Activated naive CD8-positive, alpha-beta T cell (primary cell): ENCODE measurements around the gene ALDH8A1.
A peak's percentile ranks its signal among the peaks of the same experiment; 100 is the strongest.

Experiments used
- H3K27ac Mint-ChIP-seq: one replicate; pipeline ENCODE4 v1.8.0; 2021; ENCODE audit warnings: mixed read lengths
- H3K27me3 Mint-ChIP-seq: one replicate; pipeline ENCODE4 v1.8.0; 2021; ENCODE audit warnings: mixed read lengths
- H3K36me3 Mint-ChIP-seq: one replicate; pipeline ENCODE4 v1.8.0; 2021; ENCODE audit warnings: mixed read lengths
- H3K4me1 Mint-ChIP-seq: one replicate; pipeline ENCODE4 v1.8.0; 2021; ENCODE audit warnings: low read depth, mixed read lengths
- H3K4me3 Mint-ChIP-seq: one replicate; pipeline ENCODE4 v1.8.0; 2021; ENCODE audit warnings: mild to moderate bottlenecking, mixed read lengths
- H3K9me3 Mint-ChIP-seq: one replicate; pipeline ENCODE4 v1.8.0; 2021; ENCODE audit warnings: low read depth, mixed read lengths

ALDH8A1 gene

DNA sequence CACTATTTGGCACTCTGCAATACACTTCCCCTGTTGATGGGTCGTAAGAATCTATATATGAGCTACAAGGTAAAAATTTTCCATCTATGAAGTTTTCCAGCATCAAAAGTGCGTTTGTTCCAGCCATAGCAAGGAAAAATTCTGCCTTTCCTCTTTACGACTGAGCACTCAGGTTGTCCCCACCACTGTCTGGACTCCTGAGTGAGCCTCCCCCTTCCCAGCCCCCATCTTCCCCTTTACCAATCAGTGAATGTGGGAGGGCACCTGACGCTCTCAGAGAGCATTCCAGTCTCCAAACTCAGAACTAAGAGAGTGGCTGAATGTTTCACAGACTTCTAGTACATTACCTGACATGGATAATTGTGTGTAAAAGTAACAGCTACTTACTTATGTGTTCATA is at the start of gene ALDH8A1:
ALDH8A1 (minus strand) TSS at position 175 of the 400 bp plus-strand sequence; CDS start at position 127, 48 bp downstream.
- H3K27me3 Mint-ChIP-seq = no peaks in the 10 kb centered on the region
- no peaks in the 10 kb centered on the region for H3K4me1 Mint-ChIP-seq
- H3K4me3 Mint-ChIP-seq = no peak within 1 kb of the TSS
- no peaks in the 10 kb centered on the region for H3K36me3 Mint-ChIP-seq
- no peak within 1 kb of the TSS for H3K27ac Mint-ChIP-seq
- no peaks in the 10 kb centered on the region for H3K9me3 Mint-ChIP-seq

GRCh38 chr6:134999107-134999506 is 49.2 kb upstream of the ALDH8A1 start:
- Mint-ChIP-seq H3K27me3 (no peaks in the 10 kb centered on the region), H3K4me3 (no peak overlapping the region), H3K36me3 (peaks cover 17% of the 10 kb centered on the region), H3K9me3 (no peaks in the 10 kb centered on the region), H3K27ac (no peak overlapping the region), H3K4me1 (peaks cover 29% of the 10 kb centered on the region)

- Mint-ChIP-seq H3K27me3 (no peaks in the 10 kb centered on the region), H3K4me1 (peaks cover 24% of the 10 kb centered on the region), H3K9me3 (no peaks in the 10 kb centered on the region), H3K4me3 (peak overlapping the region; percentile 62), H3K27ac (peak overlapping the region; percentile 94), H3K36me3 (peaks cover 17% of the 10 kb centered on the region)
Measured at GRCh38 chr6:134997133-134997995, 47.5 kb upstream of the ALDH8A1 start.

GRCh38 chr6:134995536-134995935 is 45.6 kb upstream of the ALDH8A1 start:
- Mint-ChIP-seq H3K27ac (peak overlapping the region; percentile 22), H3K4me1 (peaks cover 24% of the 10 kb centered on the region), H3K36me3 (peaks cover 19% of the 10 kb centered on the region), H3K9me3 (no peaks in the 10 kb centered on the region), H3K27me3 (no peaks in the 10 kb centered on the region), H3K4me3 (no peak overlapping the region)

- Mint-ChIP-seq H3K27me3 (no peaks in the 10 kb centered on the region), H3K27ac (no peak overlapping the region), H3K9me3 (no peaks in the 10 kb centered on the region), H3K4me1 (peaks cover 25% of the 10 kb centered on the region), H3K36me3 (peaks cover 23% of the 10 kb centered on the region), H3K4me3 (no peak overlapping the region)
Measured at GRCh38 chr6:134994431-134994830, 44.5 kb upstream of the ALDH8A1 start.

GRCh38 chr6:134992155-134992554 is 42.3 kb upstream of the ALDH8A1 start:
- Mint-ChIP-seq H3K27me3 (no peaks in the 10 kb centered on the region), H3K4me1 (peaks cover 9% of the 10 kb centered on the region), H3K36me3 (peaks cover 16% of the 10 kb centered on the region), H3K27ac (no peak overlapping the region), H3K9me3 (no peaks in the 10 kb centered on the region), H3K4me3 (no peak overlapping the region)

- Mint-ChIP-seq H3K36me3 (peaks cover 12% of the 10 kb centered on the region), H3K4me3 (no peak overlapping the region), H3K27ac (no peak overlapping the region), H3K9me3 (no peaks in the 10 kb centered on the region), H3K27me3 (no peaks in the 10 kb centered on the region), H3K4me1 (peaks cover 5% of the 10 kb centered on the region)
Measured at GRCh38 chr6:134990262-134990661, 40.4 kb upstream of the ALDH8A1 start.

GRCh38 chr6:134984821-134985220 is 34.9 kb upstream of the ALDH8A1 start:
- H3K9me3 Mint-ChIP-seq = no peaks in the 10 kb centered on the region
- H3K36me3 Mint-ChIP-seq = peaks cover 33% of the 10 kb centered on the region
- peak overlapping the region; percentile 35 for H3K27ac Mint-ChIP-seq
- peaks cover 36% of the 10 kb centered on the region for H3K4me1 Mint-ChIP-seq
- H3K27me3 Mint-ChIP-seq = no peaks in the 10 kb centered on the region
- H3K4me3 Mint-ChIP-seq = no peak overlapping the region

DNA sequence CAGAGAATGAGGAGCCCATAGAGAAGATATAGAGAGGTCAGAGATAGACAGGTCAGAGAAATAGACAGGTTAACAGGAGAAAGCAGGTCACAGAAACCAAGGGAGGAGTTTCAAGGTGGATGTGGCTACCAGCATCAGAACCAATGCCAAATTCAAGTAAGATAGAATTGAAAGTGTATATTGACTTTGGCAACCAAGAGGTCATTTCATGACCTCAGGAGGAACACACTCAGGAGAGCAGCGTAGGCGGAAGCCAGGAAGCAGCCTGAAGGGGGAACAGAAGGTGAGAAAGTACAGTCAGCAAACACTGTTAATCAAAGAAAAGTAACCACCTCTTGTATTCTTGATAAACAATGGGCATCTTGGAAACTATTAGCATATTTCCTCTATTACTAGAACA is 33.9 kb upstream of the ALDH8A1 start:
- H3K27me3 Mint-ChIP-seq = no peaks in the 10 kb centered on the region
- peaks cover 35% of the 10 kb centered on the region for H3K36me3 Mint-ChIP-seq
- no peak overlapping the region for H3K4me3 Mint-ChIP-seq
- H3K4me1 Mint-ChIP-seq = peaks cover 45% of the 10 kb centered on the region
- no peaks in the 10 kb centered on the region for H3K9me3 Mint-ChIP-seq
- no peak overlapping the region for H3K27ac Mint-ChIP-seq

- peaks cover 49% of the 10 kb centered on the region for H3K4me1 Mint-ChIP-seq
- H3K27ac Mint-ChIP-seq = no peak overlapping the region
Measured at GRCh38 chr6:134982161-134982560, 32.3 kb upstream of the ALDH8A1 start.

DNA sequence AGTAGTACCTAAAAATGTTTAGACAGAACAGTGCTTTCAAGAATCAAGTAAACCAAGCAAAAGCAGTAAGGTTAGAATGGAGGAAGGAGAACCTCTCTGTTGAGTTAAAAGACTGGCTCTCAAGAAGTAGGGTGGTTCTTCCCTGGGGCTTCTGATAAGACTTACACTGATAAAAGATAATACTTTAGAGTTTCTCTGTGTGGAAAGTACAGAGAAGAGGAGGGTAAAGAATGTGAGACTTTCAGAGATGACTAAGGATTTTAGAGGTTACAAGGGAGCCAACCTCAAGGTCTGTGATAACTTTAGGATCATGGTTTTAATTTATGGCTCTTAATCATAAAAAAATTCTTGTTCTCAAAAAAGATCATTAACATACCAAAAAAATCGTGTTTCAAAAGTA is 30.9 kb upstream of the ALDH8A1 start:
- peaks cover 49% of the 10 kb centered on the region for H3K4me1 Mint-ChIP-seq
- peak overlapping the region; percentile 85 for H3K27ac Mint-ChIP-seq
- peaks cover 47% of the 10 kb centered on the region for H3K36me3 Mint-ChIP-seq

More at GRCh38 chr6:134982161-134982560, 32.3 kb upstream of the ALDH8A1 start:
- Mint-ChIP-seq H3K4me3 (no peak overlapping the region), H3K27me3 (no peaks in the 10 kb centered on the region), H3K36me3 (peaks cover 38% of the 10 kb centered on the region), H3K9me3 (no peaks in the 10 kb centered on the region)

GRCh38 chr6:134979142-134979541 is 29.2 kb upstream of the ALDH8A1 start:
- H3K4me1 Mint-ChIP-seq = peaks cover 43% of the 10 kb centered on the region
- peak overlapping the region; percentile 56 for H3K4me3 Mint-ChIP-seq
- no peaks in the 10 kb centered on the region for H3K9me3 Mint-ChIP-seq
- H3K36me3 Mint-ChIP-seq = peaks cover 49% of the 10 kb centered on the region
- H3K27ac Mint-ChIP-seq = peak overlapping the region; percentile 83
- no peaks in the 10 kb centered on the region for H3K27me3 Mint-ChIP-seq

More for the DNA sequence above, 30.9 kb upstream of the ALDH8A1 start:
- Mint-ChIP-seq H3K9me3 (no peaks in the 10 kb centered on the region), H3K27me3 (no peaks in the 10 kb centered on the region), H3K4me3 (peak overlapping the region; percentile 49)

DNA sequence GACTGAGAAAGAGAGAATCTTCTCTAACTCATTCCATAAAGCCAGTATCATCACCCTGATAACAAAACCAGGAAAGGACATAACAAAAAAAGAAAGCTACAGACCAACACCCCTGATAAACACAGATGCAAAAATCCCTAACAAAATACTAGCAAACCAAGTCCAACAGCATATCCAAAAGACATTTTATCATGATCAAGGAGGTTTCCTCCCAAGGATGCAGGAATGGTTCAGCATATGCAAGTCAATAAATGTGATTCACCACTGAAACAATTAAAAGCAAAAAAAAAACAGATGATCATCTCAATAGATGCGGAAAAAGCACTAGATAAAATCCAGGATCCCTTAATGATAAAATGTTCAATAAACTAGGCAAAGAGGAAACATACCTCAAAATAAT is 24.5 kb upstream of the ALDH8A1 start:
- peaks cover 9% of the 10 kb centered on the region for H3K4me1 Mint-ChIP-seq
- H3K27ac Mint-ChIP-seq = no peak overlapping the region
- no peaks in the 10 kb centered on the region for H3K9me3 Mint-ChIP-seq
- no peak overlapping the region for H3K4me3 Mint-ChIP-seq
- no peaks in the 10 kb centered on the region for H3K27me3 Mint-ChIP-seq
- H3K36me3 Mint-ChIP-seq = peaks cover 38% of the 10 kb centered on the region

DNA sequence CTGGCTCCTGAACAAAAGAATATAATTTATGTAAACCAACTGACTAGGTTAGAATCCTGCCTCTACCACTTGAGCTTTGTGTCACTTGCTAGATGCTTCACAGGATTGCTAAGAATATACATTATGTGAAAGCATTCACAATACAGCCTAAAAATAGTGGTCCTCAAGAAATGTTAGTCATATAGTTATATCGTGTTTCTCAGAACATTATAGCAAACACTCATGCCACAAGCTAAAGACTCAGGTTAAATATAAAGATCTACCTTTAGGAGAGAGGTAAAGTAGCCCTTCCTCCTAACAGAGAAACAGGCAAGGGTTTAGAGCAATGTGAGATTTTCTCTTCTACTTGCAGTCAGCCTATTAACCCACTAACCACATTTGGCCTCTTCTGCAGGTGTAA is 17.8 kb upstream of the ALDH8A1 start:
- H3K27me3 Mint-ChIP-seq = no peaks in the 10 kb centered on the region

DNA sequence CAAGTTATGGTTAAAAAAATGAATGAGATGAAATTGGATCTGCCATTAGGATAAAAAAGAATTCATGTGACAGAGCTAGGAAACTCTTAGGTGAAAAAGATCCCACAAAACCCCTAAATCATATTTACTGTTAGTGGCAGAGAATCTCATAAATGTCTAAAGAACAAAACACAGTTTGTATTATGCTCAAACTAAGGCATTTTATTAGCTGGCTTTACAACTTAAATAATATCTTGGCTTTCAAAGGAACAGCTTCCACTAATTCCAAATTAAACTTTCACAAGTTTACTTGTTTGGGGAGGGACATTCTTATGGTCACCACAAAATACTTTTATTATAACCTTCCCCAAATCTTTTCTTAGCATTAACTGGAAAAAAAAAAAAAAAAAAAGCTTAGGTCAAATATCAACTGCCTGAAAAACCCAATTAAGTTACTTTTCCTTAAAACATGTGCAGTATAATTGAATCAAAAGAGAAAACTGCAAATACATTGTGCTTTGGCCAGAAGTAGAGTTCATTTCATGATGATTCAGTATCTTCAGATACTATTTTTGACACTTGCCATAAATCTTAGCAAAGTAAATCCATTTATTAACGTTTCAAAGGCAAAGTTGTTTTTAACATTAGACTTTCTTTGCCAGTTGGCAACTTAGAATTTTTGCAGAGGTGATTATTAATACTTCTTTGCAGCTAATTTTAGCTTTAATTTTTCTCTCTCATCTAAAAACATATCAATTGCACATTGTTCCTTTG is 14.7 kb upstream of the ALDH8A1 start:
- Mint-ChIP-seq H3K9me3 (peaks cover 3% of the 10 kb centered on the region), H3K27me3 (no peaks in the 10 kb centered on the region), H3K4me1 (peaks cover 2% of the 10 kb centered on the region), H3K27ac (no peak overlapping the region), H3K36me3 (peaks cover 47% of the 10 kb centered on the region), H3K4me3 (no peak overlapping the region)

More for the DNA sequence above, 17.8 kb upstream of the ALDH8A1 start:
- Mint-ChIP-seq H3K36me3 (peaks cover 29% of the 10 kb centered on the region), H3K4me3 (no peak overlapping the region), H3K9me3 (no peaks in the 10 kb centered on the region), H3K4me1 (peaks cover 2% of the 10 kb centered on the region), H3K27ac (no peak overlapping the region)
